CD4-positive, alpha-beta memory T cell (primary cell): ENCODE data around the gene CCL26. TPM values are rescaled to one million over a fixed set of nuclear protein-coding genes. Genes with fewer than 3 reads are reported as not detected.

Source experiments
- CTCF ChIA-PET: fragments of 350-600 bp; sonication (Branson Sonifier 250); formaldehyde crosslinking; loops from one replicate; lab custom pipeline; 2021; ENCODE audit warnings: inconsistent platforms; ENCODE audit not compliant: partially characterized antibody; lab: Charles Lee
- POLR2A ChIA-PET: fragments of 350-600 bp; sonication (Branson Sonifier 250); formaldehyde crosslinking; loops from one replicate; lab custom pipeline; 2021; ENCODE audit not compliant: partially characterized antibody; lab: Charles Lee
- DNase-seq, 5 donors: peaks; one replicate each; pipeline versions ENCODE4 v3.0.0 to v3.0.0-alpha.2; 2020 to 2022; ENCODE audit warnings: mixed read lengths in 1 of 5
- H3K27ac ChIP-seq: one replicate; pipeline ENCODE4 v1.7.0; 2013; ENCODE audit warnings: low read depth, low read length
- H3K27me3 ChIP-seq: 2 replicates; pipeline ENCODE4 v1.7.0; 2013; ENCODE audit warnings: mild to moderate bottlenecking, low read length, moderate library complexity; ENCODE audit not compliant: insufficient read depth
- H3K36me3 ChIP-seq: 2 replicates; pipeline ENCODE4 v1.7.0; 2013; ENCODE audit warnings: mild to moderate bottlenecking, low read length, moderate library complexity; ENCODE audit not compliant: insufficient read depth
- H3K4me1 ChIP-seq: 2 replicates; pipeline ENCODE4 v1.7.0; 2013; ENCODE audit warnings: mild to moderate bottlenecking, low read length, moderate library complexity; ENCODE audit not compliant: insufficient read depth
- H3K4me3 ChIP-seq, 2 donors: one replicate each; pipeline ENCODE4 v1.7.0; 2013; ENCODE audit warnings: low read length in 2 of 2, mild to moderate bottlenecking in 1 of 2
- H3K9me3 ChIP-seq, 2 donors: one replicate each; pipeline ENCODE4 v1.7.0; 2013; ENCODE audit warnings: low read length in 2 of 2, control low read depth in 1 of 2; ENCODE audit not compliant: control insufficient read depth in 1 of 2
- H3K27ac Mint-ChIP-seq, 7 donors: one replicate each; pipeline ENCODE4 v1.8.0; 2020 to 2021; ENCODE audit warnings: mixed read lengths in 7 of 7, mild to moderate bottlenecking in 6 of 7, inconsistent platforms in 3 of 7, moderate library complexity in 3 of 7
- H3K27me3 Mint-ChIP-seq, 2 donors: one replicate each; pipeline ENCODE4 v1.8.0; 2020 to 2021; ENCODE audit warnings: mixed read lengths in 2 of 2
- H3K36me3 Mint-ChIP-seq, 2 donors: one replicate each; pipeline ENCODE4 v1.8.0; 2020 to 2021; ENCODE audit warnings: mixed read lengths in 2 of 2, inconsistent platforms in 1 of 2, mild to moderate bottlenecking in 1 of 2
- H3K4me1 Mint-ChIP-seq, 4 donors: one replicate each; pipeline ENCODE4 v1.8.0; 2020 to 2021; ENCODE audit warnings: mixed read lengths in 4 of 4, mild to moderate bottlenecking in 1 of 4
- H3K4me3 Mint-ChIP-seq, 8 donors: one replicate each; pipeline ENCODE4 v1.8.0; 2020 to 2021; ENCODE audit warnings: mixed read lengths in 8 of 8, mild to moderate bottlenecking in 7 of 8, moderate library complexity in 6 of 8, inconsistent platforms in 3 of 8
- H3K9me3 Mint-ChIP-seq, 8 donors: one replicate each; pipeline ENCODE4 v1.8.0; 2020 to 2021; ENCODE audit warnings: mixed read lengths in 8 of 8, mild to moderate bottlenecking in 5 of 8, inconsistent platforms in 3 of 8, moderate library complexity in 1 of 8
- intact Hi-C: fragments of 100-400 bp; cut with micrococcal nuclease; formaldehyde crosslinking; loops from one replicate; pipeline ENCODE4 v1.15.1; 2023
- polyA plus RNA-seq, 2 donors: library from polyadenylated mRNA; unstranded; fragments of 300-500 nt; fragmentation: Illumina TruSeq; gene quantifications; one replicate each; pipeline ENCODE4 v1.2.3, GENCODE V29; 2021
- total RNA-seq, 2 experiments: library from RNA; stranded (reverse); gene quantifications; one replicate each; pipeline ENCODE4 v1.2.3, GENCODE V29; 2021

The CCL26 gene
- total and polyA plus RNA-seq, 4 experiments from 2014 or later = not detected

DNA sequence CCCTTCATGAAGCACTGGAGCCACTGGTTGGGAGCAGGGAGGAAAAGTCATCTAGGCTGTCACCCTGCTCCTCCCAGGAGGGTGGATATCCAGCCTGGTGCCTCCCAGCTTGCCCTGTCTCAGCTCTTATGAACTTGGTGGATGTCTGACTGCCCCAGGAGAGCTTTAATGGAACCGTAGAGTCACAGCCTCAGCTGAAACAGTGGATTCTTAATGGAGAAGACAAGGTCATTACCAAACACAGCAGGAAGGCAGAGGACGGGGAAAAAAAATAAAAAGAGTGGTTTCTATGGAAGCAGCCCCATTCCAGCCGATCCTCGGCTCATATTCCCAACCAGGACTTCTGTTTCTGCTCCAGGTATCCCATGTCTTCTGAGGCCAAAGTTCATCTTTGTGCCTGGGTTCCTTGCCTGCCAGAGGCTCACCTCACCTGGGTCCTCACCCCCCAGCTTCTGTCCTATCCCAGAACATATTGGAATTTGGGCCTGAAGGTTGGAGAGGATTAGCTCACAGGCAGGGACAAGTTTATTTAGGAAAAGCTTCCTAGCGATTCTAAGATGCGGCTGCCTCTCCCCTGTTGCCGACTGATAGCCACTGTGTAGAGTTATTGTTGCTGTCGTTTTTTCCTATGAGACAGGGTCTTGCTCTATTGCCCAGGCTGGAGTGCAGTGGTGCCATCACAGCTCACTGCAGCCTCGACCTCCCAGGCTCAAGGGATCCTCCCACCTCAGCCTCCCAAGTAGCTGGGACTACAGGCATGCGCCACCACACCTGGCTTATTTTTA is 15.6 kb downstream of the CCL26 start:
- no peak for DNase-seq
- no peak overlapping the region for H3K4me3 Mint-ChIP-seq
- intact Hi-C loops = no loop called here
- H3K27me3 ChIP-seq = no peaks in the 10 kb centered on the region
- no peak overlapping the region for H3K27ac ChIP-seq
- ChIA-PET POLR2A (no interaction called here), CTCF (interaction anchor here (0.7 kb wide), 1 partner anchor 165 kb away, joined by 3 read pairs; no protein-coding TSS in a partner anchor)
- H3K4me1 Mint-ChIP-seq = peaks cover 0 to 3% (median 1%) of the 10 kb centered on the region in 4 donors
- H3K4me1 ChIP-seq = no peaks in the 10 kb centered on the region
- no peaks in the 10 kb centered on the region for H3K36me3 ChIP-seq
- peaks cover 0 to 4% (median 0%) of the 10 kb centered on the region in 8 donors for H3K9me3 Mint-ChIP-seq
- H3K36me3 Mint-ChIP-seq = no peaks in the 10 kb centered on the region
- H3K27me3 Mint-ChIP-seq = no peaks in the 10 kb centered on the region
- no peak overlapping the region for H3K4me3 ChIP-seq
- H3K9me3 ChIP-seq = no peaks in the 10 kb centered on the region
- H3K27ac Mint-ChIP-seq = no peak overlapping the region

DNA sequence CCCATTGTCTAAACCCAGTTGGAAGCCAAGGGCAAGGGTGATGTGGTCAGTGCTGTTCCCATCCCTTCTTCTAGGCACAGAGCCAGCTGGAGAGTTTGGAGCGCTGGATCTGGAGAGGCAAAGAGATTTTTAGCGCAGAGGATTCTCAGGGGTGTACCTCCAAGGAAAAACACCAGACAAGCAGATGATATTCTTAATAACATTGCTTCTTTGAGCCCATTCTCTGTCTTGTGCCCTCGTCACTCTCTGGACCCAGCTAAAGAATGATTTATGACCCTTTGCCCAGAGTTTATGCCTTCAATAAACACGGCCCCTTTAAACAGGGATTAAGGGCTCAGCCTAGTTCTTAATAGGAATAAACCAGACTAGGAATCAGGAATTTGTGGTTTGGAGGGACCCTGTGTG is 28.6 kb downstream of the CCL26 start:
- intact Hi-C loops = no loop called here
- Histone ChIP-seq H3K9me3 (no peaks in the 10 kb centered on the region), H3K27me3 (no peaks in the 10 kb centered on the region), H3K27ac (no peak overlapping the region), H3K36me3 (no peaks in the 10 kb centered on the region), H3K4me3 (no peak overlapping the region), H3K4me1 (peaks cover 7% of the 10 kb centered on the region)
- peaks cover 0 to 1% of the 10 kb centered on the region in 2 donors for H3K36me3 Mint-ChIP-seq
- no peak for DNase-seq
- no peak overlapping the region for H3K4me3 Mint-ChIP-seq
- peaks cover 5 to 13% (median 7%) of the 10 kb centered on the region in 4 donors for H3K4me1 Mint-ChIP-seq
- POLR2A ChIA-PET = no interaction called here
- peaks cover 0 to 1% of the 10 kb centered on the region in 2 donors for H3K27me3 Mint-ChIP-seq
- H3K9me3 Mint-ChIP-seq = no peaks in the 10 kb centered on the region
- H3K27ac Mint-ChIP-seq = peak overlapping the region in 1 of 7 donors; percentile 24
- CTCF ChIA-PET = no interaction called here

GRCh38 chr7:75740846-75741497 is 31.0 kb downstream of the CCL26 start:
- Mint-ChIP-seq H3K4me3 (peak overlapping the region in 3 of 8 donors; percentile 5 to 47 (median 14)), H3K36me3 (peaks cover 0 to 1% of the 10 kb centered on the region in 2 donors), H3K9me3 (no peaks in the 10 kb centered on the region), H3K4me1 (peaks cover 7 to 21% (median 13%) of the 10 kb centered on the region in 4 donors), H3K27me3 (peaks cover 1% of the 10 kb centered on the region in 2 donors), H3K27ac (peak overlapping the region in 6 of 7 donors; percentile 10 to 73 (median 34))
- H3K4me1 ChIP-seq = peaks cover 18% of the 10 kb centered on the region
- CTCF ChIA-PET = interaction anchor here (1.6 to 2.2 kb wide), 2 partner anchors 21 kb away, joined by 3 to 10 read pairs; no protein-coding TSS in a partner anchor
- DNase-seq = no peak
- intact Hi-C loops = no loop called here
- H3K27ac ChIP-seq = no peak overlapping the region
- no peaks in the 10 kb centered on the region for H3K9me3 ChIP-seq
- H3K36me3 ChIP-seq = no peaks in the 10 kb centered on the region
- POLR2A ChIA-PET = no interaction called here
- no peaks in the 10 kb centered on the region for H3K27me3 ChIP-seq
- H3K4me3 ChIP-seq = no peak overlapping the region

- intact Hi-C loops = loop anchor here (1.0 to 2.0 kb wide), 3 partner anchors 22 to 211 kb away; partner anchors contain the start of gene POR
- H3K27me3 Mint-ChIP-seq = peaks cover 1% of the 10 kb centered on the region in 2 donors
- Histone ChIP-seq H3K36me3 (no peaks in the 10 kb centered on the region), H3K4me3 (peak overlapping the region; percentile 19 to 92), H3K4me1 (peaks cover 18% of the 10 kb centered on the region), H3K9me3 (no peaks in the 10 kb centered on the region), H3K27ac (peak overlapping the region; percentile 79), H3K27me3 (no peaks in the 10 kb centered on the region)
- ChIA-PET CTCF (interaction anchor here (0.7 to 2.2 kb wide), 2 partner anchors 22 to 368 kb away, joined by 3 to 10 read pairs; no protein-coding TSS in a partner anchor), POLR2A (interaction anchor here (0.8 to 3.2 kb wide), 5 partner anchors 12 to 667 kb away, joined by 3 to 24 read pairs (median 5); partner anchors contain the start of genes MDH2, POR and STYXL1)
- peaks cover 0 to 1% of the 10 kb centered on the region in 2 donors for H3K36me3 Mint-ChIP-seq
- peak in 2 of 5 donors; percentile 5 to 89 for DNase-seq
- H3K4me3 Mint-ChIP-seq = peak overlapping the region; percentile 97 to 100 (median 98)
- H3K27ac Mint-ChIP-seq = peak overlapping the region; percentile 94 to 99 (median 98)
- no peaks in the 10 kb centered on the region for H3K9me3 Mint-ChIP-seq
- peaks cover 7 to 21% (median 13%) of the 10 kb centered on the region in 4 donors for H3K4me1 Mint-ChIP-seq
Observed at GRCh38 chr7:75739796-75740672, 32.0 kb downstream of the CCL26 start.

DNA sequence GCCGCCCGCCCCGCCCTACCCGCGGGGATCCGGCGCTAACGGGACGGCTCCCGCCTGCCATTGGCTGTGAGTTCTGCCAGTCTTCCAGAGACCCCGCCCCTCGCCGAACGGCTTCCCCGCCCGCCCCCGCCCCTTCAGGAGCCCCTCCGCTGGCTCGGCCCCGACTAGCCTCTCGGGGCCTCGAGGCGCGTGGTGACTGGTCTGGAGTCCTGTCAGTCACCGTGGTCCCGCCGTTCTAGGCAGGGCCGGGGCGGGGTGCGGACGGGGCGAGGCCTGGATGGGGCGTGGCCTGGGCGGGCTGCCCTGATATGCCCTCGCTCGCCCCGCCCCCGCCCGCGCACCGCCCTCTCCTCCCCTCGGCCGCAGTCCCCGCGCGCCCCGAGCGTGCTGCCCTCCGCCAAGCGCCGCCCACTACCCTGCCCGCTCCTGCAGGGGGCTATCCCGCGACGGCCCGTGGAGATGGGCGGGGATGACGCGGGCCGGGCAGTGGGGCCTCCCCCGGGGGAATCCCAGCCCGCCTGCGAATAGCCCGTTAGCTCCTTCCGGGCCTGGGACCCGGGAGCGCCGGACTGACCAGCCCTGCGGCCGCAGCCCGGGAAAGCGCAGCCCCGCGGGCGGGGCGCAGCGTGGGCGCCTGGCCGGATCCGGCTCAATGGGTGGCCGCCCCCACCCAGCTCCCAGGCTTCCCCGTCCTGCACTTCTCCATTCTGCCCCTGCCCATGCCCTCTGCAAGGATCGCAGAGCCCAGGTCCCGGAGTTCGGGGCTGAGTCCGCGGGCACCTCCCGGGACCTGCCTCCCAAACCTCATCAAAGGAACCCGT is 32.8 kb downstream of the CCL26 start:
- ChIA-PET POLR2A (interaction anchor here (0.8 to 3.2 kb wide), 5 partner anchors 11 to 666 kb away, joined by 3 to 24 read pairs (median 5); partner anchors contain the start of genes MDH2, POR and STYXL1), CTCF (interaction anchor here (2.2 kb wide), 1 partner anchor 23 kb away, joined by 10 read pairs; no protein-coding TSS in a partner anchor)
- Histone ChIP-seq H3K4me3 (peak overlapping the region; percentile 19 to 97), H3K27me3 (no peaks in the 10 kb centered on the region), H3K27ac (peak overlapping the region; percentile 79), H3K9me3 (no peaks in the 10 kb centered on the region), H3K36me3 (no peaks in the 10 kb centered on the region), H3K4me1 (peaks cover 18% of the 10 kb centered on the region)
- Mint-ChIP-seq H3K27ac (peak overlapping the region; percentile 94 to 99 (median 98)), H3K27me3 (peaks cover 1% of the 10 kb centered on the region in 2 donors), H3K4me1 (peaks cover 7 to 21% (median 13%) of the 10 kb centered on the region in 4 donors), H3K4me3 (peak overlapping the region; percentile 97 to 100 (median 98)), H3K9me3 (no peaks in the 10 kb centered on the region), H3K36me3 (peaks cover 0 to 1% of the 10 kb centered on the region in 2 donors)
- peak; percentile 99 for DNase-seq
- intact Hi-C loops = loop anchor here (1.0 to 2.0 kb wide), 3 partner anchors 23 to 210 kb away; partner anchors contain the start of gene POR

DNA sequence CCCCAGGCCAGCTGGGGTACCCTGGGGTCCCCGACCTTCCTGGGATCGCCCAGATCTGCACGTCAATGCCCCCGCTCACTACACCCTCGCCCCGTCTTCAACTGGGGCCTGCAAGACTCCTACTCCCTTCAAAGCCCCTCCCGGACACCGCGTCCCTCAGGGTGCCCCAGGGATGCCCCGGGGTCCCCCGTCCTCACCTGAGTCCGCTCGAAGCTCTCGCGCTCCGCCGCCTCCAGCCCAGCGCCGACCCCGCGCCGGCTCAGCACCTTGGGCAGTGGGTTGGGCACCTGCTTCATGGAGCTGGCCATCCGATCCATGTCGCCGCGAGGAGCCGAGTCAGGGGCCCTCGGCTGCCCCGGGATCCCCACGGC is 33.4 kb downstream of the CCL26 start, which contains the start of gene HIP1:
Gene HIP1, minus strand, starts transcription at position 338 of the 371 bp plus-strand sequence. Its CDS starts 21 bp downstream, at position 317.
- no peak for DNase-seq
- Histone ChIP-seq H3K4me3 (peak within 1 kb of the TSS; percentile 76 to 97), H3K27ac (peak within 1 kb of the TSS; percentile 79), H3K4me1 (peaks cover 18% of the 10 kb centered on the region), H3K27me3 (no peaks in the 10 kb centered on the region), H3K9me3 (no peaks in the 10 kb centered on the region), H3K36me3 (no peaks in the 10 kb centered on the region)
- no peaks in the 10 kb centered on the region for H3K9me3 Mint-ChIP-seq
- peak within 1 kb of the TSS; percentile 97 to 100 (median 98) for H3K4me3 Mint-ChIP-seq
- H3K4me1 Mint-ChIP-seq = peaks cover 7 to 21% (median 13%) of the 10 kb centered on the region in 4 donors
- H3K27me3 Mint-ChIP-seq = peaks cover 1% of the 10 kb centered on the region in 2 donors
- ChIA-PET CTCF (interaction anchor here (2.2 kb wide), 1 partner anchor 24 kb away, joined by 10 read pairs; no protein-coding TSS in a partner anchor), POLR2A (interaction anchor here (1.0 to 3.2 kb wide), 4 partner anchors 11 to 666 kb away, joined by 5 to 24 read pairs (median 6); partner anchors contain the start of genes MDH2, POR and STYXL1)
- peaks cover 0 to 1% of the 10 kb centered on the region in 2 donors for H3K36me3 Mint-ChIP-seq
- peak within 1 kb of the TSS; percentile 94 to 99 (median 98) for H3K27ac Mint-ChIP-seq
- intact Hi-C loops = loop anchor here (2.0 kb wide), 2 partner anchors 176 to 210 kb away; partner anchors contain the start of gene POR
